ENCODE data around the gene ADGRE2.

- TF ChIP-seq CTCF (conservative IDR thresholded peaks at IDR 0.05; ENCODE audit: low read depth in 2 of 2) (no peak), POLR2AphosphoS5 (IDR thresholded peaks at IDR 0.05; ENCODE audit: low read depth) (no peak), EZH2 (IDR thresholded peaks at IDR 0.05; ENCODE audit: low read depth, unreplicated experiment) (no peak), CREB1 (CRISPR knock-in tag; IDR thresholded peaks at IDR 0.05; ENCODE audit: low read depth) (no peak), REST (IDR thresholded peaks at IDR 0.05; ENCODE audit: unreplicated experiment) (no peak), ZNF331 (CRISPR knock-in tag; IDR thresholded peaks at IDR 0.05; ENCODE audit: low read depth) (no peak), ZNF114 (CRISPR knock-in tag; IDR thresholded peaks at IDR 0.05) (no peak), EZH2phosphoT487 (IDR thresholded peaks at IDR 0.05; ENCODE audit: unreplicated experiment) (no peak), STAT1 (IDR thresholded peaks at IDR 0.05; ENCODE audit: unreplicated experiment) (no peak), ETS1 (IDR thresholded peaks at IDR 0.05) (no peak), JUNB (IDR thresholded peaks at IDR 0.05; ENCODE audit: unreplicated experiment) (no peak), NANOG (IDR thresholded peaks at IDR 0.05; ENCODE audit: borderline replicate concordance) (no peak), ZNF462 (CRISPR knock-in tag; IDR thresholded peaks at IDR 0.05) (no peak)
These were observed 5.4 kb downstream of the ADGRE2 start for GRCh38 chr19:14772995-14773394.

Measured in GM23338 (cell line).